Thyroid gland (tissue), 4 donors: ENCODE results near the gene LYPD6.

Source experiments
- POLR2A ChIP-seq, 2 donors: fragments of 450-650 bp; IDR thresholded peaks; one replicate each; pipeline ENCODE4 v1.6.1; 2017; ENCODE audit warnings: antibody characterized with exemption in 2 of 2, mild to moderate bottlenecking in 2 of 2, moderate library complexity in 1 of 2
- TF ChIP-seq, protein P1 (sequence below), 6 experiments: fragments of 200-600 bp in 3 of 6; fragments of 450-650 bp in 3 of 6; sonication (generic) in 3 of 6; IDR thresholded peaks; one replicate each; pipeline ENCODE4 v1.5.1; 2016 to 2019; ENCODE audit warnings: antibody characterized with exemption in 6 of 6, mild to moderate bottlenecking in 2 of 6, inconsistent platforms in 1 of 6, moderate library complexity in 1 of 6

GRCh38 chr2:149442346-149442745 lies 112.0 kb downstream of the LYPD6 start:
- TF ChIP-seq, protein P1, sequence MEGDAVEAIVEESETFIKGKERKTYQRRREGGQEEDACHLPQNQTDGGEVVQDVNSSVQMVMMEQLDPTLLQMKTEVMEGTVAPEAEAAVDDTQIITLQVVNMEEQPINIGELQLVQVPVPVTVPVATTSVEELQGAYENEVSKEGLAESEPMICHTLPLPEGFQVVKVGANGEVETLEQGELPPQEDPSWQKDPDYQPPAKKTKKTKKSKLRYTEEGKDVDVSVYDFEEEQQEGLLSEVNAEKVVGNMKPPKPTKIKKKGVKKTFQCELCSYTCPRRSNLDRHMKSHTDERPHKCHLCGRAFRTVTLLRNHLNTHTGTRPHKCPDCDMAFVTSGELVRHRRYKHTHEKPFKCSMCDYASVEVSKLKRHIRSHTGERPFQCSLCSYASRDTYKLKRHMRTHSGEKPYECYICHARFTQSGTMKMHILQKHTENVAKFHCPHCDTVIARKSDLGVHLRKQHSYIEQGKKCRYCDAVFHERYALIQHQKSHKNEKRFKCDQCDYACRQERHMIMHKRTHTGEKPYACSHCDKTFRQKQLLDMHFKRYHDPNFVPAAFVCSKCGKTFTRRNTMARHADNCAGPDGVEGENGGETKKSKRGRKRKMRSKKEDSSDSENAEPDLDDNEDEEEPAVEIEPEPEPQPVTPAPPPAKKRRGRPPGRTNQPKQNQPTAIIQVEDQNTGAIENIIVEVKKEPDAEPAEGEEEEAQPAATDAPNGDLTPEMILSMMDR (IDR thresholded peaks at IDR 0.05), result no peak
- no peak for TF ChIP-seq POLR2A (IDR thresholded peaks at IDR 0.05)
